Activated CD8-positive, alpha-beta memory T cell treated with anti-CD3 and anti-CD28 coated beads for 48 hours (primary cell): ENCODE measurements around the gene CERS6.

Experiments
- DNase-seq, 3 experiments: peaks; one replicate each; pipeline ENCODE4 v3.0.0-alpha.2; 2020; ENCODE audit warnings: low read depth in 2 of 3, low spot score in 2 of 3

The CERS6 gene

DNA sequence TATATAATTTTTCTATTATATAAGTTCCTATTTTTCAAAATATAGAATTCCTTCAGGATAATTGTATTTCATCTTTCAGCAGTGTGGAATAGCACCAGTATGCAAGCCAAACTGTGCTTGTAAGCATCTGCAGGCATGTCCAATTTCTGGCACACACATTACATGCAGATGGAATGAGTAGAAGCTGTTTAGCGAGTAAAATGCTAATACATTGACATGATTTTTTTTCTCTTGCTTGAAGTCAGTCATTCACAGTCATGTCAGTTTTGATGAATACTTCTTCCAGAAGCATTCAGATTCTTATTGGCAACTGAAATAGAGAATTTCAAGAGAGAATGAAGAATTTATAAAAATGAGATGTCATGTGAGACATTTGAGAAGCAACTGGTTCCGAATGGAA lies 109.4 kb downstream of the CERS6 start:
- no peak for DNase-seq

DNA sequence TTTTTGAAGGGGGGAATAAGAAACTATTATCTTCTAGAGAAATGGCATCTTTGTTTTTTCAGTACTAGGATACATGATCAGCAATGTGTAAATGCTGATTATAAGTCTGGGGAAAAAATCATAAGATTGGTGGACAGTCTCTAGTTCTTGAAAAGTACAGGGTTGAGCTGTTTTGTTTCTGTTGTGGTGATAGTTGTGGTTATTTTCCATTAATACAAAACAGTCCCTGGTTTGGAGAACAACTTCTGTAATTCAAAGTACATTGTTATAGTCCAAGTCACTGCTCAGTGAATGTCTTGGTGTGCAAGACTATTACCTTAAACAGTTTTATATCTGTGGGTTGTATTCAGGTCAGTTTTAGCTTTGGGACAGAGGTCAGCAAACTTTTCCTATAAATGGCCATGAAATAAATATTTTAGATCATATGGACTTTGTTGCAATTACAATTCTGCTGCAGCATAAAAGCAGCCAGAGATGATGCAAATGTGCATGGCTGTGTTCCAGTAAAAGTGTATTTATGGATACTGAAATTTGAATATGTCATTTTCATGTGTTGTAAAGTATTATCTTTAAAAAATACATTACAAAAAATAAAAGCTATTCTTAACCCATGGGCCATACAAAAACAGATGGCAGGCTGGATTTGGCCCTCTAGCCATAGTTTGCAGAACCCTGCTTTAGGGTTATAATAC lies 111.0 kb downstream of the CERS6 start:
- no peak for DNase-seq

- DNase-seq = no peak
Observed at GRCh38 chr2:168567836-168568235, 111.8 kb downstream of the CERS6 start.

GRCh38 chr2:168568476-168569267 lies 112.6 kb downstream of the CERS6 start:
- no peak for DNase-seq

- no peak for DNase-seq
Observed at GRCh38 chr2:168571061-168571460, 115.0 kb downstream of the CERS6 start.

DNA sequence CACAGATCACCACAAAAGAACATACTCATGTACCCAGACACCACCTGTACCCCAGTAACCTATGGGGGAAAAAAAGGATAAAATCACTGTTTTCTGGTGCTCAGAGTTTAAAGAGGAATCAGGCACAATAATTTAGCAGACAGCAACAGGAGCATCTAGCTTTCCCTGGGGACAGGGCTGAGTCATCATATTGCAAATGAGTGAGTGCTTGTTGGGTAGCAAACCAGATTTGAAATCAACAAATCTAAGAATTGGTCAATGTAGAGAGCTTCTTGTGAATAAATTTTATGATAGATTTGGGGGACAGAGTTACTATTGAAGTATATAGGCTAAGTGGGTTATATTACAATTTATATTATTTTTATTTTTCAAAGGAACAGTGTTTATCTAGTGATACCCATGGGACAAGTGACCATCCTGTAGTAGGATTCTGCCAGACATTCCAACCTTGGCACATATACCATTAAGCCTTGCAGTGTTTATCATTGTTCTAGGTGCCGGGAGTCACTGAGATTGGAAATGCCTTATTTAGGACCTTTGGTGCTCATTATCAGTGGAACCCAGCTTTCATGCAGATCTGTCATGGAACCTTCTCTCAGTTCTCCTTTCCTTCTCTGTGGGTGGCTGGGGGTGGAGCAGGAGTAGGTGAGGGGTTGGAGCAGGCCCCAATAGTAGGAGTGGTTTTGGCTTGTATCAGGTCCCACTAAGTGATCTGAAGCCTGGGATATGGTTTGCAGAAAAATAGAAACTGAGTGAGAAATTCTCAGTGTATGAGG lies 117.2 kb downstream of the CERS6 start:
- no peak for DNase-seq

- no peak for DNase-seq
Observed at GRCh38 chr2:168574856-168575630, 119.0 kb downstream of the CERS6 start.

DNA sequence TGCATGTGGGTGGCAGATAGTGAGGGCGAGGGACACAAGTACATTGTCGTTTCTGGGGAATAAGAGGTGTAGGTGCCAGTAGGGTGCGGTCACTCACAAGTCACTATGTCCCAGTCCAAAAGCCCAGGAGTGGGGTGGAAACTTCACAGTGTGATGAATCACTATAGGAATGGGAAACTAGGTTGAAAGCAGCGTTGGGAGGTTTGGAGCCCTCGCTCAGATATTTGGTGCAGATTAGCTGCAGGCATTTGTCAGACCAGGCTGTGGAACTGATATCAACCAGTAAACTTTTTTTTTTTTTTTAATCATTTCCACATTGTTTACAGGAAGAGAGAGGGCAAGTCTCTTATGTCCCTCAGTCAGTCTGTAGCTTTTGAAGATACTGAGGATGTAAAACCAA lies 121.8 kb downstream of the CERS6 start:
- no peak for DNase-seq

DNA sequence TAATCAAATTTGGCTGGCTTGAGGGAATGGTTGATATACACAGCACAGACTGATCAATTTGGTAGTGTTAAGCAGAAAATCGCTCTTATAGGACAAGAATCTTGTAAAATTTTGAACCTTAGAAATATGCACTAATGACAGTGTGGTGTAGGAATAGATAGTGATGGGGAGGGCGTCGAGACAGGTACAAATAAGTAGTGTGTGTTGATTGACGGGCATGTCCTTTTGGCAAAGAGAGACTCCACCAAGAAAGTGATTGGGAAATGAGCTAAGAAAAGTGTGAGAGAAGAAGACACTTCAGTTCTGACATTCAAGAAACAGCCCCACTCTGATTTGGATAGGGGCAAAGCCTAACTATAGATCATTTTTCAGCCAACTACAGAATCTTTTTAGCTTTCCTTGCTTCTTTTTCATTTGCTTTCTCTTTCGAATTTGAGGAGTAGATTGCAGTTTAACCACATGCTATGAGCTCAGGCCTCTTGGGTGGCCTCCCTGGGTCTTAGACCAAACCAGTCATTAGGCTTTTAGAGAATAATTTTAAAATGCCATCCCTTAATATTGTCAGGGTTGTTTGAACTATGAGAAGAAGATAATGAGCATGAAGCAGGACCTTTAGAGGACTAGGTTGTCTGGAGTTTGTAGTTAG lies 127.1 kb downstream of the CERS6 start:
- DNase-seq = no peak

DNA sequence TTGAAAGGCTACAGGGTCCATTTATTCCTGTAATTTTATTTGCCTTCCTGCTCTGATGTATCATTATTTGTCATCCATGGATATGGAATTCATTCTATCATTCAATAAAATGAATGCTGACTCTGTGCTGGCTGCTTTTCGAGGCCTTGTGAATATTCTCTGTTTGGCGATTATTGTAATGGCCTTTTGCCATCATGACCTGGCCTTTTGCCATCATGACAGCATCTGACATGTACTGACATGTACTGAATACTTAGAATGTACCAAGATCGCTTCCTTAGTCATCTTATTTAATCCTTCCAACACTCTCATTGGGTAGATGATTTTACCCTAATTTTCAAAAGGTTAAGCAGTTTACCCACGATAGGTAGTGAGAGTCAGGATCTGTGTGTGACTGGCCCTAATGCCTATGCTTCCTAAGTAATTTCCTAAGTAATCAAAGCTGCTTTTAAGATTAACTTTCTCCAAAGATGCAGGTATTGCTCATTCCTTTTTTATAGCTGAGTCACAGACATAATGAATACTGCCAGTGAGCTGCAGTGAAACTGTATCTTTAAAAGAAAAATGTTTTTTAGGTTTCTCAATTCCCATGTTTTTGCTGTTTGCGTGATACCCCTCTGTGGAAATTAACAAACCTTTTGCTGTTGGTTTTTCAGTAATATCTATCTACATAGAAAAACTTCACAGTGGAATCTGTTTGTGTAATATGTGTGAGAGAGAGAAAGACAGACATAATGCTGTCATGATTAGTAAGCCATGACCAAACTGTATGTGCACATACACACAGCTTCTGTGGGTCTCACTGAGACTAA lies 127.8 kb downstream of the CERS6 start:
- no peak for DNase-seq

DNA sequence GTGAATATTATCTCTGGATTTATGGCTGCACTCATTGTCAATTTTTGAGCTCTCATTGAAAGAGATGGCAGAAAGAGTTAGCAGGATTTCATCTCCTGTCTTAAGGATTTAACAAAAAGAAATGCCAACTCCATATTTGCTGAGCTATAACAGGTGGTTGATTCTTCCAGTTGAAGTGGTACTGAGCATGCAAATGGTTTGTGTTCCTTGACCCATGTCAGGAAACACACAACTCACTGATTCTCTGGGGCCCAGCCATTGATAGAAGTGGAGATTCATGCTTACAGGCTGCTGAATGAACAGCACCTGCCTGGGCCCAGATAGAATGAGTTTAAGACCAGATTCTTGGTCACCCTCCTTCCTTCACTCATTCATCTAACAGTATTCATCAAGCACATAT lies 128.8 kb downstream of the CERS6 start:
- DNase-seq = no peak

- DNase-seq = no peak
Observed at GRCh38 chr2:168585700-168586099, 129.6 kb downstream of the CERS6 start.

DNA sequence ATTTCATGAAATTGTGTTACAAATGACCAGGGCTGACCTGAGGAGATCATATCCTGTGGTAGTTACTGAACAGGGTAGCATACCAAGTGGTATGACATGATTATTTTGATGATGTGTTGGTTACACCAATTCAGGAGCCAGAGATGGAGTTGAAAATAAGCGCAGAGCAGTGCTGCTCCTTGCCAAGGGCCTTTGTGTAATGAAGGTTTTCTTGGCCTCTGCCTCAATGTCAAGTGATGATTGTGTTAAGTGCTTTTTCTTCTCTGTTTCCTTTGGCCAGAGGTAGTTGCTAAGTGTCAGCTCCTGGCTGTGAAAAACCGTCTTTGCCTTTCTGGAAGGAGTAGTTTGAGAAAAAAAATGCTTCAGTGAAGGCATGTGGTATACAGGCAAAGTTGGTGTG lies 131.2 kb downstream of the CERS6 start:
- no peak for DNase-seq

DNA sequence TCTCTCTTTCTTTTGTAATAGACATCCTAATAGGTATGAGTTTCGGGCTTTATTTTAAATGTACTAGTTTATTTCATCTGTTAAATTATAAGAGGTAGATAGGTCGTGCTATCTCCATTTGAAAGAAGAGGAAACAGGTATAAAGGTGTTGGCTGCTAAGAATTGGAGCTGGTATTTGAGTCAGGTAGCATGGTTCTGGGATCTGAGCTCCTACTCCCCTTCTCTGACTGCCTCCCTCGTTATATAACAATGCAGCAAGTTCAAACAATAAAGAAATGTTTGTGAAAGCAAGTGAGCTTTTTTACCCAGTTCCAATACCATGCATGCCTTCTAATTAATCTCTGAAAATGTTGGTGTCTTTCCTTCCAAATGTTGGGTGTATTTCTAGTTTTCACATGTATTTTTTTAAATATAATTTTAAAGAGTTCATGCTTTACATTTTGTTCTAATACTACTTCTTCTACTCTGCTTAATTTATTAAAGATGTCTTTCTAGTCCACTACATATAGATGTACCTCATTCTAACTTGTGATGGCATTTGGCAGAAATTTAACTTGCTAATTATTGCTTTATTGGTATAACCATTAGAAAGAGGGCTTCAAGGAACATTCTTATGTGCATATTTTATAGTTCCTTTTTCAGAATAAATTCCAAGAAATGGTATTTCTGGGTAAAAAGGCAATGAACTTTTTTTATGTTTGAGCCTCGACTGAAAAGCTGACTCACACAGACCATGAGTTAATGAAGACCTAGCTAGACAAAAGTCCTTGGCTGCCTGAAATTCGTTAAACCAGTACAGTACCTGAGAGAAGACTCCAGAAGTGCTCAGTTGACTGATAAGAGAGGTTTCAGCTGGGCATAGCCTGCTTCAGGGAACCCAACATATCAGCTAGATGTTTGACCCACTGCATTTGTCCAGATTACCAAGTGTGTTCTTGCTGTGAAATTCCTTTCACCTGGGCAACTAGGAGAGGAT lies 133.5 kb downstream of the CERS6 start:
- DNase-seq = no peak

DNA sequence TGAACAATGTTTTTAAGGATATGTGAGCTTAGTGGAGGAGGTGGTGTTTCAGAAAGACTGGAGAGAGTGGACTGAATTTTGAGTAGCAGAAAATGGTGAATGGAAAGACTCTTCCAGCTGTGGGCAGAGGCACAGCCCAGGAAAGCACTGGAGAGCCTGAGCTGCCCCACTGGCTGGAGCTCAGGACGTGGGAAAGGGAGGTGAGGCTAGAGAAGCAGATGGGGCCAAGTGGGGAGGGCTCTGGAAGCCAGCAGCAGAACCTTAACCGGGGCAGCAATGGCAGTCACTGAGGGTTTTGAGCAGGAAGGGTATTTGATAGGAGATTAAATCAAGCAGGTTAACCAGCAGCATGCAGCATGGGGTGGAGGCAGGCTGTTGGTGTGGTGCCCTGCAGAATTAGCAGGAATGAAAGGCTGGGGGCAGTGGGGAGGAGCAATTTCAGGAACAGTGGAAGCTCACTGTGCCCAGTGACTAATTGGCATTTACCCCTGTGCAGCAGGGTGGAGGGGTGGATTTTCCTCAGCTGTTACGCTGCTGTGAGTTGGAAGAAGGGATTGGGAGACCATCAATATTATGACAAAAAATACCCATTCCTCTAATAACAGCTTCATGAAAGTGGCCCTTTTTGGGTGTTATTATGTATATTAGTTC lies 136.2 kb downstream of the CERS6 start:
- DNase-seq = no peak

- no peak for DNase-seq
Observed at GRCh38 chr2:168593713-168594112, 137.6 kb downstream of the CERS6 start.

- no peak for DNase-seq
Observed at GRCh38 chr2:168594778-168595177, 138.7 kb downstream of the CERS6 start.
